A673 (cell line): ENCODE data around the gene FBXL19. TPM values are rescaled to one million over a fixed set of nuclear protein-coding genes. Genes with fewer than 3 reads are reported as not detected.
A peak's percentile ranks its signal among the peaks of the same experiment; 100 is the strongest.

Experiments
- BruUV-seq: library from RNA; stranded (reverse); fragments of 400-500 nt; replicated peaks from 2 replicates; lab custom pipeline; 2021; lab: Mats Ljungman, UMichigan
- CTCF ChIA-PET: fragments of 300-600 bp; sonication (Branson Sonifier 250); formaldehyde crosslinking; loops from one replicate; lab custom pipeline; 2022; ENCODE audit warnings: antibody characterized with exemption; lab: Charles Lee
- POLR2A ChIA-PET: fragments of 300-600 bp; sonication (Branson Sonifier 250); formaldehyde crosslinking; loops from one replicate; lab custom pipeline; 2022; ENCODE audit warnings: antibody characterized with exemption; ENCODE audit not compliant: low non-redundant PET; lab: Charles Lee
- DNase-seq: peaks from one replicate; pipeline ENCODE4 v3.0.0-alpha.2; 2015; ENCODE audit warnings: low spot score
- H3K27ac ChIP-seq: fragments of 200-600 bp; sonication (generic); 2 replicates; pipeline ENCODE4 v1.5.1; 2016; ENCODE audit warnings: mixed run types, low read depth, mild to moderate bottlenecking, mixed read lengths, antibody characterized with exemption, low read length; ENCODE audit not compliant: poor library complexity, severe bottlenecking
- H3K27me3 ChIP-seq: fragments of 200-600 bp; sonication (generic); replicated peaks from 2 replicates; pipeline ENCODE4 v1.6.1; 2017; ENCODE audit warnings: mixed run types, low read depth, mild to moderate bottlenecking, mixed read lengths, antibody characterized with exemption, low read length; ENCODE audit not compliant: insufficient read depth, poor library complexity
- H3K36me3 ChIP-seq: fragments of 200-600 bp; sonication (generic); 2 replicates; pipeline ENCODE4 v1.6.1; 2016; ENCODE audit warnings: mixed run types, mild to moderate bottlenecking, mixed read lengths, antibody characterized with exemption, low read length; ENCODE audit not compliant: insufficient read depth, poor library complexity, severe bottlenecking
- H3K4me1 ChIP-seq: fragments of 200-600 bp; sonication (generic); 2 replicates; pipeline ENCODE4 v1.6.1; 2017; ENCODE audit warnings: mixed run types, mild to moderate bottlenecking, mixed read lengths, antibody characterized with exemption, low read length; ENCODE audit not compliant: insufficient read depth, poor library complexity, severe bottlenecking
- H3K4me3 ChIP-seq: fragments of 200-600 bp; sonication (generic); 2 replicates; pipeline ENCODE4 v1.5.1; 2016; ENCODE audit warnings: low read depth, mixed run types, mild to moderate bottlenecking, mixed read lengths, low read length; ENCODE audit not compliant: poor library complexity, severe bottlenecking
- H3K9me3 ChIP-seq: fragments of 200-600 bp; sonication (generic); 2 replicates; pipeline ENCODE4 v1.6.1; 2016; ENCODE audit warnings: mixed run types, low read depth, mild to moderate bottlenecking, mixed read lengths, antibody characterized with exemption, low read length; ENCODE audit not compliant: poor library complexity, severe bottlenecking
- CTCF ChIP-seq: fragments of 300-800, 200-600 bp; sonication (generic); conservative IDR thresholded peaks from 2 replicates; pipeline ENCODE4 v1.5.1; 2017; ENCODE audit warnings: low read depth, mild to moderate bottlenecking, antibody characterized with exemption, low read length, moderate library complexity, mixed read lengths
- EZH2 ChIP-seq: fragments of 200-600 bp; sonication (generic); IDR thresholded peaks from 2 replicates; pipeline ENCODE4 v1.6.1; 2017; ENCODE audit warnings: borderline replicate concordance, low read depth, mild to moderate bottlenecking, mixed read lengths, antibody characterized with exemption, low read length; ENCODE audit not compliant: poor library complexity, severe bottlenecking
- intact Hi-C: fragments of 100-400 bp; cut with micrococcal nuclease; formaldehyde crosslinking; loops from one replicate; pipeline ENCODE4 v1.10.0; 2022; ENCODE audit not compliant: unreplicated experiment
- total RNA-seq: library from RNA; stranded (reverse); gene quantifications from 2 replicates; pipeline ENCODE4 v1.2.3, GENCODE V29; 2021

Gene FBXL19
- total RNA-seq, 1 experiment from 2014 or later: 39.3 TPM

GRCh38 chr16:30941600-30942425 lies 18.4 kb downstream of the FBXL19 start:
- no TSS peak for BruUV-seq
- Histone ChIP-seq H3K27ac (peak overlapping the region; percentile 16), H3K9me3 (no peaks in the 10 kb centered on the region), H3K36me3 (peaks cover 24% of the 10 kb centered on the region), H3K4me1 (no peaks in the 10 kb centered on the region), H3K4me3 (no peak overlapping the region), H3K27me3 (no peaks in the 10 kb centered on the region)
- intact Hi-C loops: loop anchor here (2.0 kb wide), 1 partner anchor 97 kb away; no protein-coding TSS in a partner anchor
- TF ChIP-seq CTCF (peak; percentile 90), EZH2 (no peak)
- POLR2A ChIA-PET: interaction anchor here (0.6 kb wide), 2 partner anchors 164 to 1536 kb away, joined by 3 to 6 read pairs; partner anchors contain the start of gene NPIPB11
- DNase-seq: peak; percentile 70
- CTCF ChIA-PET: interaction anchor here (0.6 to 1.0 kb wide), 4 partner anchors 12 to 200 kb away, joined by 3 to 6 read pairs (median 3); no protein-coding TSS in a partner anchor

GRCh38 chr16:30942426-30942806 lies 19.0 kb downstream of the FBXL19 start:
- no peaks in the 10 kb centered on the region for H3K27me3 ChIP-seq
- peaks cover 24% of the 10 kb centered on the region for H3K36me3 ChIP-seq
- no peak for TF ChIP-seq CTCF
- no peak for TF ChIP-seq EZH2
- ChIA-PET POLR2A (interaction anchor here (0.6 kb wide), 1 partner anchor 1536 kb away, joined by 6 read pairs; the partner anchor contains the start of gene NPIPB11), CTCF (interaction anchor here (1.0 kb wide), 2 partner anchors 97 to 199 kb away, joined by 3 to 6 read pairs; no protein-coding TSS in a partner anchor)
- H3K4me3 ChIP-seq: no peak overlapping the region
- no peaks in the 10 kb centered on the region for H3K4me1 ChIP-seq
- intact Hi-C loops: loop anchor here (2.0 kb wide), 1 partner anchor 98 kb away; no protein-coding TSS in a partner anchor
- H3K9me3 ChIP-seq: no peaks in the 10 kb centered on the region
- no peak overlapping the region for H3K27ac ChIP-seq
- no peak for DNase-seq
- BruUV-seq: no TSS peak

- Histone ChIP-seq H3K27ac (no peak overlapping the region), H3K27me3 (no peaks in the 10 kb centered on the region), H3K9me3 (no peaks in the 10 kb centered on the region), H3K4me3 (no peak overlapping the region), H3K36me3 (peaks cover 27% of the 10 kb centered on the region), H3K4me1 (peaks cover 7% of the 10 kb centered on the region)
- TF ChIP-seq EZH2 (no peak), CTCF (no peak)
- ChIA-PET CTCF (interaction anchor here (0.6 kb wide), 1 partner anchor 101 kb away, joined by 5 read pairs; no protein-coding TSS in a partner anchor), POLR2A (no interaction called here)
- no TSS peak for BruUV-seq
- intact Hi-C loops: no loop called here
- no peak for DNase-seq
These were observed 21.0 kb downstream of the FBXL19 start for GRCh38 chr16:30944352-30944751.
